HG03095 (cell line): ENCODE data around the gene PROZ.

Experiments
- ATAC-seq: cut with Tn5 transposase; IDR thresholded peaks from one replicate; pipeline ENCODE4 v1.9.1; 2021; ENCODE audit warnings: moderate library complexity; ENCODE audit not compliant: unreplicated experiment

PROZ gene

GRCh38 chr13:113176822-113177221 is 18.4 kb downstream of the PROZ start:
- no peak for ATAC-seq

- no peak for ATAC-seq
Measured at GRCh38 chr13:113178070-113178895, 19.8 kb downstream of the PROZ start.

GRCh38 chr13:113178896-113179167 is 20.4 kb downstream of the PROZ start:
- no peak for ATAC-seq

GRCh38 chr13:113179374-113180230 is 21.2 kb downstream of the PROZ start:
- no peak for ATAC-seq

GRCh38 chr13:113182046-113182445 is 23.6 kb downstream of the PROZ start:
- no peak for ATAC-seq

GRCh38 chr13:113183450-113184129 is 25.1 kb downstream of the PROZ start:
- ATAC-seq, result no peak

- ATAC-seq, result no peak
Measured at GRCh38 chr13:113184568-113185440, 26.4 kb downstream of the PROZ start.

GRCh38 chr13:113186061-113186900 is 27.8 kb downstream of the PROZ start:
- ATAC-seq, result peak; percentile 66

- no peak for ATAC-seq
Measured at GRCh38 chr13:113187263-113187669, 28.8 kb downstream of the PROZ start.

GRCh38 chr13:113187883-113188665 is 29.6 kb downstream of the PROZ start:
- ATAC-seq, result no peak

- ATAC-seq, result no peak
Measured at GRCh38 chr13:113190181-113190580, 31.7 kb downstream of the PROZ start.

- ATAC-seq, result no peak
Measured at GRCh38 chr13:113192279-113192678, 33.8 kb downstream of the PROZ start.

- ATAC-seq, result no peak
Measured at GRCh38 chr13:113192902-113193301, 34.5 kb downstream of the PROZ start.

GRCh38 chr13:113195360-113195759 is 36.9 kb downstream of the PROZ start:
- no peak for ATAC-seq

GRCh38 chr13:113196970-113197737 is 38.7 kb downstream of the PROZ start:
- no peak for ATAC-seq

GRCh38 chr13:113201815-113202214 is 43.4 kb downstream of the PROZ start:
- ATAC-seq, result no peak

- no peak for ATAC-seq
Measured at GRCh38 chr13:113202912-113203311, 44.5 kb downstream of the PROZ start.
